Esophagus muscularis mucosa (tissue), 4 donors: Measurements from ENCODE around the gene HPS6. TPM values are rescaled to one million over a fixed set of nuclear protein-coding genes. Genes with fewer than 3 reads are reported as not detected.

Experiments used
- DNase-seq: peaks from one replicate; pipeline ENCODE4 v3.0.0-alpha.2; 2017; ENCODE audit errors: extremely low spot score
- H3K27ac ChIP-seq, 4 donors: fragments of 200-600 bp; sonication (generic); replicated peaks in 1 of 4; 1 replicate in 3 of 4; 2 replicates in 1 of 4; pipeline ENCODE4 v1.5.1; 2016 to 2019; ENCODE audit warnings: mild to moderate bottlenecking in 1 of 4
- H3K27me3 ChIP-seq, 4 donors: fragments of 200-600 bp; sonication (generic); one replicate each; pipeline versions ENCODE4 v1.5.1 to v1.6.0; 2016 to 2019
- H3K36me3 ChIP-seq, 4 donors: fragments of 200-600 bp; sonication (generic); one replicate each; pipeline ENCODE4 v1.5.1; 2016 to 2019
- H3K4me1 ChIP-seq, 4 donors: fragments of 200-600 bp; sonication (generic); one replicate each; pipeline ENCODE4 v1.5.1; 2016 to 2019
- H3K4me3 ChIP-seq, 4 donors: fragments of 200-600 bp; sonication (generic); 1 replicate in 2 of 4; 2 replicates in 2 of 4; pipeline ENCODE4 v1.5.1; 2016 to 2019; ENCODE audit warnings: mild to moderate bottlenecking in 4 of 4, moderate library complexity in 1 of 4
- H3K9me3 ChIP-seq, 4 donors: fragments of 200-600 bp; sonication (generic); 1 replicate in 3 of 4; 2 replicates in 1 of 4; pipeline ENCODE4 v1.5.1; 2016 to 2019
- EP300 ChIP-seq: sonication (generic); formaldehyde crosslinking; IDR thresholded peaks from one replicate; pipeline ENCODE4 v1.6.1; 2017; ENCODE audit warnings: antibody characterized with exemption
- POLR2A ChIP-seq: fragments of 450-650 bp; IDR thresholded peaks from one replicate; pipeline ENCODE4 v1.6.1; 2017; ENCODE audit warnings: antibody characterized with exemption, moderate library complexity, mild to moderate bottlenecking, low read depth
- POLR2AphosphoS5 ChIP-seq, 2 donors: sonication (generic); formaldehyde crosslinking; IDR thresholded peaks; one replicate each; pipeline ENCODE4 v1.6.1; 2017; ENCODE audit warnings: antibody characterized with exemption in 2 of 2
- WGBS: methylation state at CpG from one replicate; pipeline ENCODE4 v1.1.5; 2018; 5-methylcytosine and 5-hydroxymethylcytosine counted together
- intact Hi-C: fragments of 100-400 bp; cut with DNase I; formaldehyde crosslinking; loops from one replicate; pipeline ENCODE4 v1.15.1; 2023
- total RNA-seq, 4 donors: library from RNA; depleted of rRNA; stranded (reverse); fragments of >200 nt; gene quantifications; one replicate each; pipeline versions ENCODE4 v1.1.0 to v1.2.1, GENCODE V29; 2016
- TF ChIP-seq, protein P1 (sequence below), 3 experiments: fragments of 200-600 bp in 2 of 3; fragments of 450-650 bp in 1 of 3; sonication (generic) in 2 of 3; IDR thresholded peaks; one replicate each; pipeline ENCODE4 v1.5.1; 2017 to 2019; ENCODE audit warnings: antibody characterized with exemption in 3 of 3, mild to moderate bottlenecking in 2 of 3, moderate library complexity in 1 of 3

Gene HPS6
- total RNA-seq, 4 donors from 2014 or later, result 21.2 to 40.0 (median 28.2) TPM

DNA sequence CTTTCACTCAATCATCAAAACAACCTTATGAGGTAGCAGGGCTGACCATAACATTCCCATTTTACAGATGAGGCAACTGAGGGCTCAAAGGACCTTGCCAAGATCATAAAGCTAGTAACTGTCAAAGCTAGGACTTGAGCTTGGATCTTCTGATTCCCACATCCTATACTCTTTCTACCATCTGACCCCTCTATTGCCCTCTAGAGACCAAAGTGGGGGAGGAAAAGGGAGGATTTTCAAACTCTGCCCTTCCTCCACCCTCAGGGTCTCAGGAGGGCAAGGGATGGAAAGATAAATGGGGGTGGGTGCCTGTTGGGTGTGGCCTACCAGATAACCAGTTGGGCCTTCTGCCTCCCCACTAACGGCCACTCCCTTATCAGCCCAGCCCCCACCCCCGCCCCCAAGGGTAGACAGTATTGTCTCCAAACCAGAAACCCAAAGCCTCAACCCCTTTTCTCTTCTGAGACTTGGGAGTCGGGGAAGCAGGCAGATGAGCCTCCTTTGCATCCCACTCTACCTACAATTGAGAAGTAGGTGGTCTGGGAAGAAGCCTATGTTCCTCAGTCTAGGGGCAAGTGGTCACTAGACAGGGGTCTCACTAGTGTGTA is 47.2 kb downstream of the HPS6 start:
- WGBS, result 45% methylated on average over 3 of the region's 3 CpGs
- no peak overlapping the region for H3K27ac ChIP-seq
- no peak for TF ChIP-seq EP300
- TF ChIP-seq, protein P1, sequence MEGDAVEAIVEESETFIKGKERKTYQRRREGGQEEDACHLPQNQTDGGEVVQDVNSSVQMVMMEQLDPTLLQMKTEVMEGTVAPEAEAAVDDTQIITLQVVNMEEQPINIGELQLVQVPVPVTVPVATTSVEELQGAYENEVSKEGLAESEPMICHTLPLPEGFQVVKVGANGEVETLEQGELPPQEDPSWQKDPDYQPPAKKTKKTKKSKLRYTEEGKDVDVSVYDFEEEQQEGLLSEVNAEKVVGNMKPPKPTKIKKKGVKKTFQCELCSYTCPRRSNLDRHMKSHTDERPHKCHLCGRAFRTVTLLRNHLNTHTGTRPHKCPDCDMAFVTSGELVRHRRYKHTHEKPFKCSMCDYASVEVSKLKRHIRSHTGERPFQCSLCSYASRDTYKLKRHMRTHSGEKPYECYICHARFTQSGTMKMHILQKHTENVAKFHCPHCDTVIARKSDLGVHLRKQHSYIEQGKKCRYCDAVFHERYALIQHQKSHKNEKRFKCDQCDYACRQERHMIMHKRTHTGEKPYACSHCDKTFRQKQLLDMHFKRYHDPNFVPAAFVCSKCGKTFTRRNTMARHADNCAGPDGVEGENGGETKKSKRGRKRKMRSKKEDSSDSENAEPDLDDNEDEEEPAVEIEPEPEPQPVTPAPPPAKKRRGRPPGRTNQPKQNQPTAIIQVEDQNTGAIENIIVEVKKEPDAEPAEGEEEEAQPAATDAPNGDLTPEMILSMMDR (IDR thresholded peaks at IDR 0.05), result no peak
- TF ChIP-seq POLR2AphosphoS5 (IDR thresholded peaks at IDR 0.05), result no peak
- TF ChIP-seq POLR2A, result no peak

DNA sequence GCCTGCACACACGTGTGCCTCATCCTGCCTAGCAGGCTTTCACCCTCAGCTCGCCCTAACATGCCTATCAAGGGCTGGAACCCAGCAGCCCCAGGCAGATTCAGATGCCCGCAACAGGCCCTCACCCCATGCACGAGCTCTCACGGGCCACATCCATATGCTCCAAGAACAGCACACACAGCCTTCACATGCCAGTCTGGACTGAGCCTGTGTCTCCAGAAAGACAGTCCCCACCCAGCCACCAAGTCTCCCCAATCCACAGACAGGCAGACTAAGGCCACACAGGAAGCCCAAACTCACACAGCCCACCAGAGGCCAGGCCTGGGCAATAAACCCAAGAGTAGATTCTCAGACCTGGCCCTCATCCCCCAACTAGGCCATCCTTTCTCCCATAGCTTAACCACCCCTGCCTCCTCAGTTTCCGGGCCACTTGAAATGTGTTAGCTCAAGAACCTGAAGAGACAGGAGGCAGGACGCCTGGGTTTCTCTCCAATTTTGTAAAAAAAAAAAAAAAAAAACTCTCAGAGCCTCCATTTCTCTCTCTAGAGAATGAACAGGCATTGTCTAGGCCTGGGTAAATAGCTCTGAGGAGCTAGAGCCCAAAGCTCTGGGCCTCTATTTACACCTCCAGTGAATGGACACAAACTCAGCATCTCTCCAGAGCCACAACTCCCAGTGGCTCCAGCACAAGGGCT is 48.3 kb downstream of the HPS6 start:
- Histone ChIP-seq H3K4me3 (peak overlapping the region; percentile 59 to 99 (median 82)), H3K27me3 (no peaks in the 10 kb centered on the region), H3K9me3 (no peaks in the 10 kb centered on the region), H3K27ac (peak overlapping the region in 3 of 4 donors; percentile 99), H3K36me3 (peaks cover 30 to 34% (median 32%) of the 10 kb centered on the region in 4 donors), H3K4me1 (peaks cover 54 to 71% (median 65%) of the 10 kb centered on the region in 4 donors)
- TF ChIP-seq POLR2A (no peak), EP300 (no peak), POLR2AphosphoS5 (IDR thresholded peaks at IDR 0.05) (no peak)
- TF ChIP-seq, protein P1 (IDR thresholded peaks at IDR 0.05), result no peak
- intact Hi-C loops, result loop anchor here (2.0 kb wide), 1 partner anchor 45 kb away; no protein-coding TSS in a partner anchor
- 48% methylated on average over 2 of the region's 7 CpGs for WGBS
- DNase-seq, result no peak

More for the DNA sequence above, 47.2 kb downstream of the HPS6 start:
- no peak for DNase-seq
- no peaks in the 10 kb centered on the region for H3K9me3 ChIP-seq
- intact Hi-C loops, result loop anchor here (2.0 kb wide), 1 partner anchor 44 kb away; no protein-coding TSS in a partner anchor
- peaks cover 44 to 60% (median 54%) of the 10 kb centered on the region in 4 donors for H3K4me1 ChIP-seq
- peaks cover 41 to 45% (median 43%) of the 10 kb centered on the region in 4 donors for H3K36me3 ChIP-seq
- no peaks in the 10 kb centered on the region for H3K27me3 ChIP-seq
- no peak overlapping the region for H3K4me3 ChIP-seq

DNA sequence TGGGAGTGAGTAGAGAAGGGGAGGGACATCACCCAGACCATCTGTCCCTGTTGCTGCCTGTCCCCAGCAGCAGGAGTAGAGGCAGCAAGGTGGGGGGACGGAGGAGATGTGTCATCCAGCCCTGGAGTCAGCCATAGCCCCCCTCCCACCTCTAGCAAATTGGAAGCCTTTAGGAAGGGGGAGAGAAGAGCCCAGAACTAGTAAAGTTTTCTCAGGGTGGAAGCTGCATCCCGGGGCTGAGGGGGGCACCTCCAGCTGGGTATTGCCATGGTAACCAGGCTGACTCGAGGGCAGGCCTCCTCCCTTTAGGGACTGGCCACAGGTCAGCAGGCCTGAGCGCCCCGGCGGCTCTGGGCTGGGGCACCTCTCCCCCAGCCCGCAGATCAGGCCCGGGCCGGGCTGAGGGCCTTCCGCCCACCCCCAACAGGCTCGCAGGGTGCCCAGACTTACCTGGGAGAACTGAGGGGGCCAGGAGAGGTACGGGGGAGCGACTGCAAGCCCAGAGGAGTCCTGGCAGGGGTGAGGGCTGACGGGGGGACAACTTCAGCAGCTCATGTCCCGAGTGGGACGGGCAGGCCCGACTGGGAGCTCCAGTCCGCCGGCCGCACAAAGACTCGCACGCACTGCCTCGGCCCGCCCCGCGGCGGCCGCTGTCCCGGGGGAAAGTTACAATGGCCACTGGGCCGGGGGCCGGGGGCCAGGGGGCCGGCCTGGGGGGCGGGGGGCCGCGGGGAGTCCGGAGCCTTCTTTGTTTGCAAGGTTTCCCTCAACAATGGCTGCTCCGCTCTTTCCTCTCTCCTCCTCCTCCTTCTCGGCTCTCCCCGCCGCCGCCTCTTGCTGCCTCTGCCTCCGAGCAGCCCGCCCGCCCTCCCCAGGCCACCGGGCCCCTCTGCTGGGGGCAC is 49.1 kb downstream of the HPS6 start:
- WGBS, result under 1% methylated on average over 23 of the region's 45 CpGs
- H3K4me3 ChIP-seq, result peak overlapping the region; percentile 59 to 99 (median 82)
- H3K9me3 ChIP-seq, result no peaks in the 10 kb centered on the region
- no peak for DNase-seq
- peaks cover 22 to 26% (median 24%) of the 10 kb centered on the region in 4 donors for H3K36me3 ChIP-seq
- H3K27me3 ChIP-seq, result no peaks in the 10 kb centered on the region
- H3K27ac ChIP-seq, result peak overlapping the region; percentile 99
- intact Hi-C loops, result loop anchor here (2.0 kb wide), 1 partner anchor 45 kb away; no protein-coding TSS in a partner anchor
- TF ChIP-seq EP300 (no peak), POLR2AphosphoS5 (IDR thresholded peaks at IDR 0.05) (no peak), POLR2A (no peak)
- TF ChIP-seq, protein P1 (IDR thresholded peaks at IDR 0.05), result no peak
- peaks cover 62 to 79% (median 73%) of the 10 kb centered on the region in 4 donors for H3K4me1 ChIP-seq

DNA sequence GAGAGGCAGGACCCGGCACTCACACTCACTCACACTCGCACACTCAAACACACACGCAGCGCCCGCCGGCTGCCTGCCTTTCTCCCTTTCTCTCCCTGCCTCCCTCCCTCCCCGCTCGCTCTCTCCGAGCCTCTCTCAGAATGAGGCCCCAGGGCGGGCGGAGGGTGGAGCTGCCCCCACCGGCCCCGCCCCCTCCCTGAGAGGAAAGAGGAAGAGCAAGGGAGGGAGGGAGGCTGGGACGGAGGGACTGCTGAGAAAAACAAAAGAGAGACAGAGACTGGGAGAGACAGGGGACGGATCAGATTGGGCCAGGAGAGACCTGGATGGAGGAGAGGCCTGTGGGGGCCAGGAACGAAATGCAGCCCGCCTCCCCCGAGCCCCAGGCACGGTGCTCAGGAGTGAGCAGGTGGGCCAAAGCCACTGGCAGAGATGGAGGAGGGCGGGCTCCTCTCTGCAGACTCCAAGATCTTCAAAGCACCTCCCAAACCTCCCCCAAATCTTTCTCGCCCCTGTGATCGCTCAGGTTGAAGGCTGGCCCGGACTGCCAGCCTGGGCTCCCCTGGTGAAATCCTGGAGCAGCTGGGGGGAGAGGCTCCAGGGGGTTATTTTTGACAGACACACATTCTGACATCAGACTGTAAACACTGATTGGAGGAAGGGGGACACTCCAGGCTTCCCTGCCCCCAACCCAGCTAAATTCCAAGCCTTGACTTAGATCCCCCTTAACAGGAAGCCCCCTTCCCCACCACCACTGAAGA is 49.9 kb downstream of the HPS6 start:
- intact Hi-C loops, result no loop called here
- Histone ChIP-seq H3K4me3 (peak overlapping the region; percentile 59 to 99 (median 82)), H3K27me3 (no peaks in the 10 kb centered on the region), H3K4me1 (peaks cover 64 to 82% (median 77%) of the 10 kb centered on the region in 4 donors), H3K27ac (peak overlapping the region; percentile 99), H3K36me3 (peaks cover 13 to 17% (median 16%) of the 10 kb centered on the region in 4 donors), H3K9me3 (no peaks in the 10 kb centered on the region)
- TF ChIP-seq, protein P1 (IDR thresholded peaks at IDR 0.05), result no peak
- peak; percentile 86 to 88 for TF ChIP-seq POLR2AphosphoS5 (IDR thresholded peaks at IDR 0.05)
- WGBS, result 3% methylated on average over 21 of the region's 23 CpGs
- DNase-seq, result peak; percentile 97
